ENCODE results near the gene IPP. TPM values are rescaled to one million over a fixed set of nuclear protein-coding genes. Genes with fewer than 3 reads are reported as not detected.
"Not testable (repeated sequence)": the region's sequence is repeated elsewhere in the genome, so short reads cannot be mapped to it uniquely, and the experiment has no call there.

The IPP gene
- polyA plus RNA-seq, 1 donor (not counting 4 experiments of a cell fraction or from before 2014, with no cell fraction given): 10.0 TPM

DNA sequence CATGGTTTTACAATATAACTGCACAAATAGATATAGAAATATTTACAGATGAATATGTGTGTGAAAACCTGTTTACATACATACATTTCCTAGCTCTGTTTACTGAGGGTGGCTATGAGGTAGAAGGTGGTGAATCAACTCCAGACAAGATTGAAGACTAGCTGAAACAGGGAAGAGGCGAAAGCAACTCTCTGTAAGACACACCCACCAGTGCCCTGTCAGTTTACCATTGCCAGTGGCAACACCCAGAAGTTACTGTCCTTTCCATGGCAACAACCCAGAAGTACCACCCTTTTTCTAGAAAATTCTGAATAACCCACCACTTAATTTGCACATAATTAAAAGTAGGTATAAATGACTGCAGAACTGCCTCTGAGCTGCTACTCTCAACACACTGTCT is 45.8 kb downstream of the IPP start:
- Histone ChIP-seq H3K4me2 (ENCODE audit: control insufficient read depth, extremely low read depth, insufficient read depth, low read depth, low read length) (no peak overlapping the region), H4K20me1 (ENCODE audit: control insufficient read depth, extremely low read depth, insufficient read depth, low read length) (no peaks in the 10 kb centered on the region), H2AFZ (ENCODE audit: control insufficient read depth, low read length) (no peak overlapping the region), H3K36me3 (ENCODE audit: control insufficient read depth in 2 of 2, extremely low read depth in 1 of 2, insufficient read depth in 2 of 2, low read length in 2 of 2) (no peaks in the 10 kb centered on the region), H3K9ac (ENCODE audit: control insufficient read depth, extremely low read depth, insufficient read depth, low read length) (no peak overlapping the region), H3K4me1 (ENCODE audit: control insufficient read depth, extremely low read depth, insufficient read depth, low read length) (no peaks in the 10 kb centered on the region), H3K9me1 (ENCODE audit: control insufficient read depth, extremely low read depth, insufficient read depth, low read length) (no peaks in the 10 kb centered on the region), H3K79me2 (ENCODE audit: control insufficient read depth, insufficient read depth, low read length) (no peaks in the 10 kb centered on the region), H3K27ac (ENCODE audit: control insufficient read depth, insufficient read depth, low read length) (no peak overlapping the region), H3K27me3 (ENCODE audit: control insufficient read depth, extremely low read depth, insufficient read depth, low read length) (no peaks in the 10 kb centered on the region), H3K4me3 (ENCODE audit: control insufficient read depth in 2 of 3, extremely low read depth in 1 of 3, insufficient read depth in 2 of 3, low read depth in 1 of 3, low read length in 3 of 3) (no peak overlapping the region), H3K9me3 (ENCODE audit: control insufficient read depth, low read depth, low read length) (no peaks in the 10 kb centered on the region)
- FAIRE-seq (no peak), DNase-seq (ENCODE audit: low read depth, low spot score) (no peak)
- TF ChIP-seq EZH2 (IDR thresholded peaks at IDR 0.05; ENCODE audit: low read length): no peak
- TF ChIP-seq, protein P1, sequence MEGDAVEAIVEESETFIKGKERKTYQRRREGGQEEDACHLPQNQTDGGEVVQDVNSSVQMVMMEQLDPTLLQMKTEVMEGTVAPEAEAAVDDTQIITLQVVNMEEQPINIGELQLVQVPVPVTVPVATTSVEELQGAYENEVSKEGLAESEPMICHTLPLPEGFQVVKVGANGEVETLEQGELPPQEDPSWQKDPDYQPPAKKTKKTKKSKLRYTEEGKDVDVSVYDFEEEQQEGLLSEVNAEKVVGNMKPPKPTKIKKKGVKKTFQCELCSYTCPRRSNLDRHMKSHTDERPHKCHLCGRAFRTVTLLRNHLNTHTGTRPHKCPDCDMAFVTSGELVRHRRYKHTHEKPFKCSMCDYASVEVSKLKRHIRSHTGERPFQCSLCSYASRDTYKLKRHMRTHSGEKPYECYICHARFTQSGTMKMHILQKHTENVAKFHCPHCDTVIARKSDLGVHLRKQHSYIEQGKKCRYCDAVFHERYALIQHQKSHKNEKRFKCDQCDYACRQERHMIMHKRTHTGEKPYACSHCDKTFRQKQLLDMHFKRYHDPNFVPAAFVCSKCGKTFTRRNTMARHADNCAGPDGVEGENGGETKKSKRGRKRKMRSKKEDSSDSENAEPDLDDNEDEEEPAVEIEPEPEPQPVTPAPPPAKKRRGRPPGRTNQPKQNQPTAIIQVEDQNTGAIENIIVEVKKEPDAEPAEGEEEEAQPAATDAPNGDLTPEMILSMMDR (optimal IDR thresholded peaks at IDR 0.05 in 1 of 3, IDR thresholded peaks at IDR 0.05 in 1 of 3, conservative IDR thresholded peaks at IDR 0.05 in 1 of 3; ENCODE audit: extremely low read depth in 1 of 3, insufficient read depth in 2 of 3, low read length in 3 of 3): no peak
- dilution Hi-C loops (cut with MboI; ENCODE audit: extremely low pct_ligation_motif_present, low sequenced_read_pairs): no loop called here

DNA sequence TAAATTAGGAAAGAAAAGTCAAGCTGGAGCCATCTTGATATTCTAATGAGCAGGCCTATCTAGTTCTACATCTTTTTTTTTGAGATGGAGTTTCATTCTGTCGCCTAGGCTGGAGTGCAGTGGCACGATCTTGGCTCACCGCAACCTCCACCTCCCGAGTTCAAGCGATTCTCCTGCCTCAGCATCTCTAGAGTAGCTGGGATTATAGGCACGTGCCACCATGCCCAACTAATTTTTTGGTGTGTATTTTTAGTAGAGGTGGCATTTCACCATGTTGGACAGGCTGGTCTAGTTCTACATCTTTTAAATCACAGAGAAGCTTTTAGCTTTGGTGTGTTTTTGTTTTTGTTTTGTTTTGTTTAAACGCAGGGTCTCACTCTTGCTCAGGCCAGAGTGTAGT is 55.6 kb downstream of the IPP start:
- Histone ChIP-seq H3K4me3 (ENCODE audit: control insufficient read depth in 2 of 3, extremely low read depth in 1 of 3, insufficient read depth in 2 of 3, low read depth in 1 of 3, low read length in 3 of 3) (no peak overlapping the region), H3K4me1 (ENCODE audit: control insufficient read depth, extremely low read depth, insufficient read depth, low read length) (no peaks in the 10 kb centered on the region), H3K27me3 (ENCODE audit: control insufficient read depth, extremely low read depth, insufficient read depth, low read length) (no peaks in the 10 kb centered on the region), H3K9me1 (ENCODE audit: control insufficient read depth, extremely low read depth, insufficient read depth, low read length) (no peaks in the 10 kb centered on the region), H3K9ac (ENCODE audit: control insufficient read depth, extremely low read depth, insufficient read depth, low read length) (no peak overlapping the region), H3K79me2 (ENCODE audit: control insufficient read depth, insufficient read depth, low read length) (peaks cover 21% of the 10 kb centered on the region), H3K9me3 (ENCODE audit: control insufficient read depth, low read depth, low read length) (no peaks in the 10 kb centered on the region), H3K36me3 (ENCODE audit: control insufficient read depth in 2 of 2, extremely low read depth in 1 of 2, insufficient read depth in 2 of 2, low read length in 2 of 2) (peaks cover 7 to 12% of the 10 kb centered on the region in 2 experiments), H2AFZ (ENCODE audit: control insufficient read depth, low read length) (no peak overlapping the region), H4K20me1 (ENCODE audit: control insufficient read depth, extremely low read depth, insufficient read depth, low read length) (no peaks in the 10 kb centered on the region), H3K4me2 (ENCODE audit: control insufficient read depth, extremely low read depth, insufficient read depth, low read depth, low read length) (no peak overlapping the region), H3K27ac (ENCODE audit: control insufficient read depth, insufficient read depth, low read length) (no peak overlapping the region)
- dilution Hi-C loops (cut with MboI; ENCODE audit: extremely low pct_ligation_motif_present, low sequenced_read_pairs): loop anchor here (25.0 kb wide), 1 partner anchor 167 kb away; no protein-coding TSS in a partner anchor
- TF ChIP-seq, protein P1 (optimal IDR thresholded peaks at IDR 0.05 in 1 of 3, IDR thresholded peaks at IDR 0.05 in 1 of 3, conservative IDR thresholded peaks at IDR 0.05 in 1 of 3; ENCODE audit: extremely low read depth in 1 of 3, insufficient read depth in 2 of 3, low read length in 3 of 3): no peak
- no peak for TF ChIP-seq EZH2 (IDR thresholded peaks at IDR 0.05; ENCODE audit: low read length)
- DNase-seq (ENCODE audit: low read depth, low spot score): no peak
- no peak for FAIRE-seq

DNA sequence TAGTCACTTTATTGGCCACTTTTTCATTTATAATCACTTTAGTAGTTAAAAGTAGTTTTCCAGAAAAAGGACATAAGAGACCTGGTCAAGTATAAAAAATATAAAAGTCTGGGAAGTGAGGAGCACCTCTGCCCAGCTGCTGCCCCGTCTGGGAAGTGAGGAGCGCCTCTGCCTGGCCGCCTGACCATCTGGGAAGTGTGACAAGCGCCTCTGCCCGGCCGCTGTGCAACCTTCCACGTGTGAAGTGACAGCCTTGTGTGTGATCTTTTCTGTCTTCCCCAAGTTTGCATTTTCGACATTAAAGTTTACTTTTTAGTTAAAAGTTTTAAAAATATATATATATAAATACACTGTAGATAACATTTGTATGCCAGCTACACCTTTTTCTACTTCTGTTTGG is 56.6 kb downstream of the IPP start:
- not testable (repeated sequence) for H3K9ac ChIP-seq (ENCODE audit: control insufficient read depth, extremely low read depth, insufficient read depth, low read length); H3K4me3 ChIP-seq (ENCODE audit: control insufficient read depth in 2 of 3, extremely low read depth in 1 of 3, insufficient read depth in 2 of 3, low read depth in 1 of 3, low read length in 3 of 3); H3K27ac ChIP-seq (ENCODE audit: control insufficient read depth, insufficient read depth, low read length); H3K9me3 ChIP-seq (ENCODE audit: control insufficient read depth, low read depth, low read length); H3K4me1 ChIP-seq (ENCODE audit: control insufficient read depth, extremely low read depth, insufficient read depth, low read length); DNase-seq (ENCODE audit: low read depth, low spot score); H2AFZ ChIP-seq (ENCODE audit: control insufficient read depth, low read length); FAIRE-seq; H3K9me1 ChIP-seq (ENCODE audit: control insufficient read depth, extremely low read depth, insufficient read depth, low read length); H4K20me1 ChIP-seq (ENCODE audit: control insufficient read depth, extremely low read depth, insufficient read depth, low read length); H3K27me3 ChIP-seq (ENCODE audit: control insufficient read depth, extremely low read depth, insufficient read depth, low read length); H3K4me2 ChIP-seq (ENCODE audit: control insufficient read depth, extremely low read depth, insufficient read depth, low read depth, low read length)
- peaks cover 31% of the 10 kb centered on the region for H3K79me2 ChIP-seq (ENCODE audit: control insufficient read depth, insufficient read depth, low read length)
- H3K36me3 ChIP-seq (ENCODE audit: control insufficient read depth in 2 of 2, extremely low read depth in 1 of 2, insufficient read depth in 2 of 2, low read length in 2 of 2): peaks cover 7 to 12% of the 10 kb centered on the region in 2 experiments
- dilution Hi-C loops (cut with MboI; ENCODE audit: extremely low pct_ligation_motif_present, low sequenced_read_pairs): loop anchor here (25.0 kb wide), 1 partner anchor 168 kb away; no protein-coding TSS in a partner anchor
